NCI-H1930 (cell line): Measurements from ENCODE around the gene ALG3.

Source experiments
- DNase-seq, 2 experiments: peaks; one replicate each; lab custom pipeline; 2025; lab: John Stamatoyannopoulos, UW

ALG3 gene

DNA sequence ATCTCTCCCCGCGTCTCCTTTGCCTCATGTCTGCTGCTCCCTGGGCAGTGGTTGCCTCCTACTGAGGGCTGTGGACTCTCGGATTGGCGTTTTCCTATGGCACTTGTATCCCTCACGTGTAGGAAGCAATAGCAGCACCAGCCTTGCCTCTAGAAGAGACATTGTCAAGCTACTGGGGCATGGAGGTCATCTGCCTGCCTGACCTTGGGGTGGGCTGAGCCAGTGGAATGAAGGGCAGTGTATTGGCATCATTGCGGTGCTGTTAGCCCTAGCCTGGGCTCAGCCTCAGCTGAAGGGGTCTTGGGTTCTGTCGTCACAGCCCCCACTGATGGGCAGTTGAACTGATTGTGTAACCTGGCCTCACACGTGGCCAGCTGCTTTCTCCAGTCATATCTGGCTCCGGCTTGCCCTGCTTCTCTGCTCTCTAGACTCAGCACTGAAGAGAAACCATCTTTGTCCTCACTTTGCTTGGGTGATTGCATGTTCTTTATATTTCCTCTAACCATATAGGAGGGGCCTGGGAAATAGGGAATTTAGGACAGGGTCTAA lies 54.7 kb downstream of the ALG3 start:
- DNase-seq: no peak

DNA sequence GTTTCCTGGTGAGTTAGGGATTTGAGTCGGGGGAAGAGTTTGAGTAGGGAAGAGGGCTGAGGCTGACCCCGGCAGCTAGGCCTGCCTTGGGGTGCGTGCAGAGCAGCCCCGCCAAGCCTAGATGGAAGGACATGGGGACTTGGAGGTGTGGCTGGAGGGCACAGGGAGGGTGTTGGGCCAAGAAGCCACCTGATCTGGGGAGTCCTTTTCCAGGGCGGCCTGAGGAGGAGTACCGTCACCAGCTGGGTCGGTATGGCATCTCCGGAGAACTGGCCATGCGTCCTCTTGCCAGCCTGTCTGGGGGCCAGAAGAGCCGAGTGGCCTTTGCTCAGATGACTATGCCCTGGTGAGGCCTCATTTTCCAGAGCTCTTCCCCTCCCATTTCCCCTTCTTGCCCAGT lies 55.9 kb downstream of the ALG3 start:
- DNase-seq: no peak
